Lower leg skin (tissue), 4 donors: ENCODE measurements around the gene TSPOAP1. TPM values are rescaled to one million over a fixed set of nuclear protein-coding genes. Genes with fewer than 3 reads are reported as not detected.

ENCODE experiments used
- DNase-seq, 2 donors: peaks; one replicate each; pipeline ENCODE4 v3.0.0-alpha.2; 2019; ENCODE audit warnings: low spot score in 2 of 2
- H3K4me3 ChIP-seq: fragments of 200-600 bp; sonication (generic); 2 replicates; pipeline ENCODE4 v1.5.1; 2017; ENCODE audit warnings: mild to moderate bottlenecking, low read depth; ENCODE audit not compliant: poor library complexity, severe bottlenecking
- CTCF ChIP-seq, 3 donors: fragments of 450-650 bp; IDR thresholded peaks; one replicate each; pipeline ENCODE4 v1.5.1; 2016; ENCODE audit warnings: antibody characterized with exemption in 3 of 3, mild to moderate bottlenecking in 3 of 3, moderate library complexity in 2 of 3
- POLR2A ChIP-seq, 2 donors: fragments of 450-650 bp; IDR thresholded peaks; one replicate each; pipeline ENCODE4 v1.6.1; 2016 to 2017; ENCODE audit warnings: antibody characterized with exemption in 2 of 2, mild to moderate bottlenecking in 1 of 2, moderate library complexity in 1 of 2
- WGBS, 2 donors: methylation state at CpG; one replicate each; pipeline ENCODE4 v1.1.5; 2018; 5-methylcytosine and 5-hydroxymethylcytosine counted together
- intact Hi-C: fragments of 100-400 bp; cut with DNase I; formaldehyde crosslinking; loops from one replicate; pipeline ENCODE4 v1.15.0; 2023; ENCODE audit warnings: low total_unique reads
- total RNA-seq, 4 donors: library from RNA; depleted of rRNA; stranded (reverse); fragments of >200 nt; gene quantifications; one replicate each; pipeline ENCODE4 v1.1.0, GENCODE V29; 2016

Gene TSPOAP1
- total RNA-seq, 4 donors from 2014 or later, result 8.2 to 18.3 (median 8.8) TPM

GRCh38 chr17:58268774-58269556, 59.6 kb downstream of the TSPOAP1 start:
- WGBS, 2 donors, result 75 to 80% methylated on average over 6 of the region's 6 CpGs
- intact Hi-C loops, result no loop called here
- TF ChIP-seq CTCF (IDR thresholded peaks at IDR 0.05) (no peak), POLR2A (IDR thresholded peaks at IDR 0.05) (no peak)

GRCh38 chr17:58268326-58268725, 60.3 kb downstream of the TSPOAP1 start:
- 83 to 86% methylated on average over 12 of the region's 12 CpGs for WGBS, 2 donors
- peak in 1 of 2 donors; percentile 53 for DNase-seq
- intact Hi-C loops, result no loop called here

More at GRCh38 chr17:58268774-58269556, 59.6 kb downstream of the TSPOAP1 start:
- DNase-seq, result no peak
- no peak overlapping the region for H3K4me3 ChIP-seq

GRCh38 chr17:58267347-58268324, 61.0 kb downstream of the TSPOAP1 start:
- peak; percentile 10 to 77 for DNase-seq
- intact Hi-C loops, result no loop called here
- 82 to 84% methylated on average over 19 to 22 of the region's 22 CpGs for WGBS, 2 donors
- no peak for TF ChIP-seq POLR2A (IDR thresholded peaks at IDR 0.05)
- no peak for TF ChIP-seq CTCF (IDR thresholded peaks at IDR 0.05)
- H3K4me3 ChIP-seq, result no peak overlapping the region

More at GRCh38 chr17:58268326-58268725, 60.3 kb downstream of the TSPOAP1 start:
- TF ChIP-seq POLR2A (IDR thresholded peaks at IDR 0.05) (no peak), CTCF (IDR thresholded peaks at IDR 0.05) (no peak)
- no peak overlapping the region for H3K4me3 ChIP-seq

- no peak overlapping the region for H3K4me3 ChIP-seq
- intact Hi-C loops, result no loop called here
- WGBS, 2 donors, result 93 to 95% methylated on average over 7 of the region's 7 CpGs
- peak in 1 of 2 donors; percentile 45 for DNase-seq
- TF ChIP-seq POLR2A (IDR thresholded peaks at IDR 0.05), result no peak
- no peak for TF ChIP-seq CTCF (IDR thresholded peaks at IDR 0.05)
These were observed 62.4 kb downstream of the TSPOAP1 start for GRCh38 chr17:58265902-58266875.

- no peak for DNase-seq
- 80 to 85% methylated on average over 4 of the region's 4 CpGs for WGBS, 2 donors
- no peak for TF ChIP-seq CTCF (IDR thresholded peaks at IDR 0.05)
- no peak for TF ChIP-seq POLR2A (IDR thresholded peaks at IDR 0.05)
- H3K4me3 ChIP-seq, result no peak overlapping the region
- intact Hi-C loops, result no loop called here
These were observed 63.3 kb downstream of the TSPOAP1 start for GRCh38 chr17:58265271-58265670.
